Effector CD8-positive, alpha-beta T cell (primary cell): Measurements from ENCODE around the gene CCT7.
"Not testable (repeated sequence)": the region's sequence is repeated elsewhere in the genome, so short reads cannot be mapped to it uniquely, and the experiment has no call there.

Source experiments
- DNase-seq: peaks from one replicate; lab custom pipeline; 2025; lab: John Stamatoyannopoulos, UW
- total RNA-seq, 4 experiments: gene quantifications; one replicate each; lab custom pipeline; 2026; lab: John Stamatoyannopoulos, UW

Gene CCT7
- total RNA-seq = 163 to 368 (median 181) reads per million in 4 experiments

GRCh38 chr2:73233932-73234832, at the start of gene CCT7:
Gene CCT7, plus strand, starts transcription at chr2:73234308. Its CDS starts 71 bp downstream, at chr2:73234379.
- peak; percentile 77 for DNase-seq

- DNase-seq = no peak
Observed at GRCh38 chr2:73185965-73186364, 48.1 kb upstream of the CCT7 start.

- no peak for DNase-seq
Observed at GRCh38 chr2:73187549-73187948, 46.6 kb upstream of the CCT7 start.

- DNase-seq = no peak
Observed at GRCh38 chr2:73197579-73197978, 36.5 kb upstream of the CCT7 start.

GRCh38 chr2:73200281-73200680, 33.8 kb upstream of the CCT7 start:
- DNase-seq = not testable (repeated sequence)

- DNase-seq = no peak
Observed at GRCh38 chr2:73202156-73203054, 31.7 kb upstream of the CCT7 start, which contains the start of gene NOTO. Gene NOTO, plus strand, starts transcription at chr2:73202574. Its CDS starts 93 bp downstream, at chr2:73202667.

GRCh38 chr2:73203055-73203681, 30.9 kb upstream of the CCT7 start:
- no peak for DNase-seq

- no peak for DNase-seq
Observed at GRCh38 chr2:73205611-73206010, 28.5 kb upstream of the CCT7 start.

- DNase-seq = no peak
Observed at GRCh38 chr2:73208258-73208657, 25.9 kb upstream of the CCT7 start.

- DNase-seq = no peak
Observed at GRCh38 chr2:73210019-73210418, 24.1 kb upstream of the CCT7 start.

- DNase-seq = no peak
Observed at GRCh38 chr2:73210696-73211095, 23.4 kb upstream of the CCT7 start.

GRCh38 chr2:73212098-73212447, 22.0 kb upstream of the CCT7 start:
- DNase-seq = no peak

GRCh38 chr2:73212448-73213176, 21.5 kb upstream of the CCT7 start:
- DNase-seq = peak; percentile 44

- peak; percentile 88 for DNase-seq
Observed at GRCh38 chr2:73214120-73215035, 19.7 kb upstream of the CCT7 start, which contains the start of gene SMYD5. Gene SMYD5, plus strand, starts transcription at chr2:73214245. Its CDS starts 22 bp downstream, at chr2:73214267.

GRCh38 chr2:73215254-73215653, 18.9 kb upstream of the CCT7 start:
- DNase-seq = no peak

- no peak for DNase-seq
Observed at GRCh38 chr2:73217160-73217559, 16.9 kb upstream of the CCT7 start.

- no peak for DNase-seq
Observed at GRCh38 chr2:73217826-73218225, 16.3 kb upstream of the CCT7 start.

- no peak for DNase-seq
Observed at GRCh38 chr2:73218298-73218697, 15.8 kb upstream of the CCT7 start.

- no peak for DNase-seq
Observed at GRCh38 chr2:73223821-73224220, 10.3 kb upstream of the CCT7 start.
